Spleen (tissue), 7 donors: ENCODE measurements around the gene CEMIP2.

Experiments used
- POLR2A ChIP-seq, 3 donors: fragments of 450-650 bp; IDR thresholded peaks; one replicate each; pipeline ENCODE4 v1.5.1; 2017; ENCODE audit warnings: antibody characterized with exemption in 3 of 3, mild to moderate bottlenecking in 1 of 3
- TF ChIP-seq, protein P1 (sequence below), 11 experiments: fragments of 200-600 bp in 7 of 11; fragments of 450-650 bp in 4 of 11; sonication (generic) in 4 of 11; IDR thresholded peaks in 8 of 11; conservative IDR thresholded peaks in 3 of 11; 1 replicate in 7 of 11; 2 replicates in 4 of 11; pipeline versions ENCODE4 v1.4.0 to v1.8.0; 2016 to 2021; ENCODE audit warnings: antibody characterized with exemption in 11 of 11, inconsistent platforms in 4 of 11, mild to moderate bottlenecking in 1 of 11
- donor health status: DM: no; HTN: no; CAD: no; lungs with moderate emphysema.
- donor health status: DM: no; HTN: no; CAD: no.
- donor health status: DM: no; HTN: no; CAD: no.

DNA sequence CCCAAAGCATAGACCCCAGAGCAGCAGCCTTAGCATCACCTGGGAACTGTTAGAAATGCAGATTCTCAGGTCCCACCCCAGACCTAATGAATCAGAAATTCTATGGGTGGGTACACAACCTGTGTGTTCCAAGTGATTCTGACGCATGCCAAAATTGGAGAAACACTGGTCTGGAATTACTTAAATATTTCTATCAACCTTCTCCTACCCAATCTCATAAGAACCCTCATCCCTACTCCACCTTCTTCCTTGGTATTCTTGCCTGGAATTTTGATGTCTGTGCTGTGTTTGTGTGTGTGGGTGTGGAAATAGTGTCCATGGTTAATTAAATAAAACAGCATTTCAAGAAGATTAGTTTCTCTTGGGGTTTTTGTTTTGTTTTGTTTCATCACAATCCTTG is 111.8 kb downstream of the CEMIP2 start:
- TF ChIP-seq POLR2A (IDR thresholded peaks at IDR 0.05): no peak
- TF ChIP-seq, protein P1, sequence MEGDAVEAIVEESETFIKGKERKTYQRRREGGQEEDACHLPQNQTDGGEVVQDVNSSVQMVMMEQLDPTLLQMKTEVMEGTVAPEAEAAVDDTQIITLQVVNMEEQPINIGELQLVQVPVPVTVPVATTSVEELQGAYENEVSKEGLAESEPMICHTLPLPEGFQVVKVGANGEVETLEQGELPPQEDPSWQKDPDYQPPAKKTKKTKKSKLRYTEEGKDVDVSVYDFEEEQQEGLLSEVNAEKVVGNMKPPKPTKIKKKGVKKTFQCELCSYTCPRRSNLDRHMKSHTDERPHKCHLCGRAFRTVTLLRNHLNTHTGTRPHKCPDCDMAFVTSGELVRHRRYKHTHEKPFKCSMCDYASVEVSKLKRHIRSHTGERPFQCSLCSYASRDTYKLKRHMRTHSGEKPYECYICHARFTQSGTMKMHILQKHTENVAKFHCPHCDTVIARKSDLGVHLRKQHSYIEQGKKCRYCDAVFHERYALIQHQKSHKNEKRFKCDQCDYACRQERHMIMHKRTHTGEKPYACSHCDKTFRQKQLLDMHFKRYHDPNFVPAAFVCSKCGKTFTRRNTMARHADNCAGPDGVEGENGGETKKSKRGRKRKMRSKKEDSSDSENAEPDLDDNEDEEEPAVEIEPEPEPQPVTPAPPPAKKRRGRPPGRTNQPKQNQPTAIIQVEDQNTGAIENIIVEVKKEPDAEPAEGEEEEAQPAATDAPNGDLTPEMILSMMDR (IDR thresholded peaks at IDR 0.05 in 8 of 11, conservative IDR thresholded peaks at IDR 0.05 in 3 of 11): no peak
